IMR-90 (cell line): Measurements from ENCODE around the gene GAGE12J. TPM values are rescaled to one million over a fixed set of nuclear protein-coding genes. Genes with fewer than 3 reads are reported as not detected.

ENCODE experiments used
- ATAC-seq: fragments of 200-7000 bp; cut with Tn5 transposase; 2 replicates; pipeline ENCODE4 v1.9.1; 2020; ENCODE audit warnings: low read depth, mild to moderate bottlenecking, moderate library complexity
- BruUV-seq: library from RNA; stranded (reverse); fragments of 400-500 nt; replicated peaks from 2 replicates; lab custom pipeline; 2021; lab: Mats Ljungman, UMichigan
- CTCF ChIA-PET: fragments of 300-600 bp; formaldehyde crosslinking; extraction: SDS; loops from one replicate; lab custom pipeline; 2021; ENCODE audit warnings: antibody characterized with exemption; lab: Yijun Ruan, JAX
- POLR2A ChIA-PET: fragments of 300-600 bp; sonication (Branson Sonifier 250); formaldehyde crosslinking; loops from one replicate; lab custom pipeline; 2022; ENCODE audit warnings: antibody characterized with exemption; ENCODE audit not compliant: unreplicated experiment; lab: Charles Lee
- DNase-seq: peaks from one replicate; pipeline ENCODE4 v3.0.0; 2013
- H2AFZ ChIP-seq: replicated peaks from 2 replicates; pipeline ENCODE3; 2013; ENCODE audit warnings: low read length, mild to moderate bottlenecking; ENCODE audit not compliant: poor library complexity
- H2AK5ac ChIP-seq: 2 replicates; pipeline ENCODE4 v1.6.1; 2013; ENCODE audit warnings: low read depth, low read length, inconsistent platforms
- H2AK9ac ChIP-seq: replicated peaks from 2 replicates; pipeline ENCODE3; 2013; ENCODE audit warnings: mild to moderate bottlenecking, low read depth, low read length, moderate library complexity; ENCODE audit not compliant: poor library complexity
- H2BK120ac ChIP-seq: 2 replicates; pipeline ENCODE4 v1.6.1; 2013; ENCODE audit warnings: low read depth, low read length, inconsistent platforms
- H2BK15ac ChIP-seq: 3 replicates; pipeline ENCODE4 v1.6.1; 2013; ENCODE audit warnings: low read depth, low read length, inconsistent platforms
- H2BK20ac ChIP-seq: 2 replicates; pipeline ENCODE4 v1.6.1; 2013; ENCODE audit warnings: low read depth, mild to moderate bottlenecking, inconsistent platforms, low read length, moderate library complexity
- H2BK5ac ChIP-seq: 2 replicates; pipeline ENCODE4 v1.6.1; 2013; ENCODE audit warnings: mild to moderate bottlenecking, low read depth, low read length, inconsistent platforms; ENCODE audit not compliant: poor library complexity, severe bottlenecking
- H3K14ac ChIP-seq: replicated peaks from 2 replicates; pipeline ENCODE4 v1.6.1; 2013; ENCODE audit warnings: low read depth, low read length, inconsistent platforms
- H3K18ac ChIP-seq: 2 replicates; pipeline ENCODE4 v1.6.1; 2013; ENCODE audit warnings: low read depth, low read length, control low read depth
- H3K23ac ChIP-seq: 2 replicates; pipeline ENCODE4 v1.6.1; 2013; ENCODE audit warnings: low read depth, low read length, inconsistent platforms
- H3K27ac ChIP-seq: 2 replicates; pipeline ENCODE4 v1.5.1; 2013; ENCODE audit warnings: mild to moderate bottlenecking, control low read depth, low read length; ENCODE audit not compliant: insufficient read depth
- H3K27me3 ChIP-seq: 2 replicates; pipeline ENCODE4 v1.6.1; 2013; ENCODE audit warnings: low read length; ENCODE audit not compliant: control insufficient read depth, insufficient read depth
- H3K36me3 ChIP-seq: 2 replicates; pipeline ENCODE4 v1.6.1; 2013; ENCODE audit warnings: low read length, mixed read lengths; ENCODE audit not compliant: control insufficient read depth, insufficient read depth
- H3K4ac ChIP-seq: 2 replicates; pipeline ENCODE4 v1.6.1; 2013; ENCODE audit warnings: low read depth, low read length, inconsistent platforms
- H3K4me1 ChIP-seq: 2 replicates; pipeline ENCODE4 v1.6.1; 2013; ENCODE audit warnings: low read length, mixed read lengths; ENCODE audit not compliant: control insufficient read depth, insufficient read depth
- H3K4me2 ChIP-seq: 2 replicates; pipeline ENCODE4 v1.6.1; 2013; ENCODE audit warnings: low read depth, mild to moderate bottlenecking, control low read depth, low read length, moderate library complexity
- H3K4me3 ChIP-seq: 2 replicates; pipeline ENCODE4 v1.5.1; 2013; ENCODE audit warnings: low read depth, mild to moderate bottlenecking, control low read depth, low read length, moderate library complexity; ENCODE audit not compliant: insufficient read depth
- H3K56ac ChIP-seq: 2 replicates; pipeline ENCODE4 v1.6.1; 2013; ENCODE audit warnings: low read length, inconsistent platforms; ENCODE audit not compliant: insufficient read depth; ENCODE audit errors: extremely low read depth
- H3K79me1 ChIP-seq, 2 experiments: 2 replicates each; pipeline ENCODE4 v1.6.1; 2013; ENCODE audit warnings: low read length in 2 of 2, inconsistent platforms in 1 of 2, low read depth in 1 of 2
- H3K9ac ChIP-seq: 2 replicates; pipeline ENCODE4 v1.6.1; 2013; ENCODE audit warnings: low read depth, low read length, control low read depth
- H3K9me1 ChIP-seq: 2 replicates; pipeline ENCODE4 v1.6.1; 2013; ENCODE audit warnings: low read length, inconsistent platforms; ENCODE audit not compliant: insufficient read depth
- H3K9me3 ChIP-seq: 2 replicates; pipeline ENCODE4 v1.6.1; 2013; ENCODE audit warnings: low read length; ENCODE audit not compliant: control insufficient read depth, insufficient read depth
- H4K20me1 ChIP-seq: 2 replicates; pipeline ENCODE4 v1.6.1; 2013; ENCODE audit warnings: low read length, inconsistent platforms; ENCODE audit not compliant: insufficient read depth
- H4K5ac ChIP-seq: 2 replicates; pipeline ENCODE4 v1.6.1; 2013; ENCODE audit warnings: mild to moderate bottlenecking, low read depth, low read length, control low read depth
- H4K8ac ChIP-seq, 2 experiments: 2 replicates each; pipeline ENCODE4 v1.6.1; 2013; ENCODE audit warnings: low read depth in 2 of 2, low read length in 2 of 2, control low read depth in 1 of 2, inconsistent platforms in 1 of 2
- H4K91ac ChIP-seq: 2 replicates; pipeline ENCODE4 v1.6.1; 2013; ENCODE audit warnings: low read depth, low read length, inconsistent platforms; ENCODE audit not compliant: insufficient read depth
- FOS ChIP-seq: fragments of 150-350 bp; IDR thresholded peaks from 2 replicates; pipeline ENCODE4 v1.6.1; 2016; ENCODE audit warnings: low read depth, low read length
- MAFK ChIP-seq: IDR thresholded peaks from 2 replicates; pipeline ENCODE4 v1.6.1; 2012; ENCODE audit warnings: low read depth, low read length, improper control_type of control experiment
- SMC3 ChIP-seq: fragments of 150-350 bp; IDR thresholded peaks from 2 replicates; pipeline ENCODE4 v1.6.1; 2016; ENCODE audit warnings: low read depth, mild to moderate bottlenecking, antibody characterized with exemption, low read length, moderate library complexity
- WGBS, 2 experiments: methylation state at CpG; one replicate each; pipeline versions ENCODE4 v1.1.5 to v1.1.7; 2013; ENCODE audit warnings: missing lambda C conversion rate in 2 of 2; ENCODE audit not compliant: insufficient read length in 1 of 2; ENCODE audit errors: extremely low coverage in 2 of 2; 5-methylcytosine and 5-hydroxymethylcytosine counted together
- dilution Hi-C: fragments of 300-500 bp; cut with HindIII; formaldehyde crosslinking; loops from one replicate; pipeline ENCODE4 v1.14.3; 2018; ENCODE audit warnings: low sequenced_read_pairs; ENCODE audit not compliant: unreplicated experiment
- in situ Hi-C: fragments of 300-500 bp; cut with MboI; formaldehyde crosslinking; loops from 3 replicates; pipeline ENCODE4 v1.14.3; 2019; ENCODE audit warnings: low sequenced_read_pairs, inconsistent platforms, mixed read lengths
- intact Hi-C: fragments of 100-400 bp; cut with micrococcal nuclease; formaldehyde crosslinking; loops from 2 replicates; pipeline ENCODE4 v1.10.0; 2022
- polyA plus RNA-seq, 3 experiments: library from polyadenylated mRNA; depleted of rRNA; stranded (reverse); fragments of >200 nt; gene quantifications; 2 replicates each; pipeline ENCODE4 v1.2.3, GENCODE V29; 2012; ENCODE audit warnings: low replicate concordance in 1 of 3
- total RNA-seq: library from RNA; depleted of rRNA; stranded (reverse); fragments of >200 nt; gene quantifications from 2 replicates; pipeline ENCODE4 v1.2.3, GENCODE V29; 2012

Gene GAGE12J
- total and polyA plus RNA-seq, 2 of the 4 experiments (the other 2 are of a cell fraction) = not detected

- no peak overlapping the region for H3K4me2 ChIP-seq
- H3K36me3 ChIP-seq = no peaks in the 10 kb centered on the region
- no peaks in the 10 kb centered on the region; the same call in 1 of the 2 replicates for H3K9me1 ChIP-seq
- no peak overlapping the region for H2AK5ac ChIP-seq
- no peak overlapping the region for H4K8ac ChIP-seq
- in situ Hi-C loops = no loop called here
- H3K79me1 ChIP-seq = no peaks in the 10 kb centered on the region
- 40% methylated on average over 1 of the region's 18 CpGs; no CpG with 5 or more reads in 1 of the 2 experiments for WGBS, 2 experiments
- H4K91ac ChIP-seq = no peak overlapping the region
- H3K4me3 ChIP-seq = no peak overlapping the region
- intact Hi-C loops = loop anchor here (10.0 kb wide), 1 partner anchor 1021 kb away; no protein-coding TSS in a partner anchor
- H3K23ac ChIP-seq = no peak overlapping the region
- TF ChIP-seq FOS (no peak), SMC3 (no peak), MAFK (no peak)
- H2BK20ac ChIP-seq = no peak overlapping the region
- H2BK5ac ChIP-seq = no peak overlapping the region
- no peak overlapping the region for H3K27ac ChIP-seq
- H3K56ac ChIP-seq = no peak overlapping the region
- no peak overlapping the region for H3K4ac ChIP-seq
- H2BK15ac ChIP-seq = no peak overlapping the region
- ChIA-PET POLR2A (no interaction called here), CTCF (no interaction called here)
- dilution Hi-C loops = no loop called here
- H3K4me1 ChIP-seq = no peaks in the 10 kb centered on the region
- no peaks in the 10 kb centered on the region for H3K9me3 ChIP-seq
- no peak overlapping the region for H2AK9ac ChIP-seq
- H4K5ac ChIP-seq = no peak overlapping the region
- H3K14ac ChIP-seq = no peak overlapping the region
- no peak overlapping the region for H2AFZ ChIP-seq
- H4K20me1 ChIP-seq = no peaks in the 10 kb centered on the region
- BruUV-seq = no TSS peak
- no peak overlapping the region for H2BK120ac ChIP-seq
- no peak overlapping the region for H3K18ac ChIP-seq
- ATAC-seq = no peak
- peaks cover 2% of the 10 kb centered on the region; the same call in 1 of the 2 replicates for H3K27me3 ChIP-seq
- no peak for DNase-seq
- H3K9ac ChIP-seq = no peak overlapping the region
These were observed 35.7 kb upstream of the GAGE12J start for GRCh38 chrX:49286136-49286535.
